ENCODE results near the gene PARVA. TPM values are rescaled to one million over a fixed set of nuclear protein-coding genes. Genes with fewer than 3 reads are reported as not detected.

The PARVA gene
- total RNA-seq, 1 experiment from 2014 or later, result 46.4 TPM

- DNase-seq (ENCODE audit: low read depth), result no peak
Observed at GRCh38 chr11:12525466-12526055, 148.2 kb downstream of the PARVA start.

GRCh38 chr11:12526789-12527188 lies 149.4 kb downstream of the PARVA start:
- DNase-seq (ENCODE audit: low read depth), result peak; percentile 68

- no peak for DNase-seq (ENCODE audit: low read depth)
Observed at GRCh38 chr11:12528487-12528886, 151.1 kb downstream of the PARVA start.

GRCh38 chr11:12529041-12529440 lies 151.7 kb downstream of the PARVA start:
- no peak for DNase-seq (ENCODE audit: low read depth)

GRCh38 chr11:12529793-12530192 lies 152.4 kb downstream of the PARVA start:
- no peak for DNase-seq (ENCODE audit: low read depth)

GRCh38 chr11:12531020-12531419 lies 153.6 kb downstream of the PARVA start:
- DNase-seq (ENCODE audit: low read depth), result no peak

GRCh38 chr11:12531681-12532080 lies 154.3 kb downstream of the PARVA start:
- DNase-seq (ENCODE audit: low read depth), result no peak

GRCh38 chr11:12532580-12532979 lies 155.2 kb downstream of the PARVA start:
- DNase-seq (ENCODE audit: low read depth), result no peak

- DNase-seq (ENCODE audit: low read depth), result no peak
Observed at GRCh38 chr11:12534549-12534948, 157.2 kb downstream of the PARVA start.

- no peak for DNase-seq (ENCODE audit: low read depth)
Observed at GRCh38 chr11:12535321-12535720, 157.9 kb downstream of the PARVA start.

GRCh38 chr11:12536566-12536965 lies 159.2 kb downstream of the PARVA start:
- no peak for DNase-seq (ENCODE audit: low read depth)

GRCh38 chr11:12537778-12538401 lies 160.5 kb downstream of the PARVA start:
- DNase-seq (ENCODE audit: low read depth), result no peak

GRCh38 chr11:12538889-12539421 lies 161.6 kb downstream of the PARVA start:
- DNase-seq (ENCODE audit: low read depth), result no peak

GRCh38 chr11:12539572-12539971 lies 162.2 kb downstream of the PARVA start:
- peak; percentile 85 for DNase-seq (ENCODE audit: low read depth)

- peak; percentile 69 for DNase-seq (ENCODE audit: low read depth)
Observed at GRCh38 chr11:12540075-12540680, 162.8 kb downstream of the PARVA start.

GRCh38 chr11:12540913-12541582 lies 163.7 kb downstream of the PARVA start:
- DNase-seq (ENCODE audit: low read depth), result peak; percentile 86

GRCh38 chr11:12541583-12542151 lies 164.3 kb downstream of the PARVA start:
- no peak for DNase-seq (ENCODE audit: low read depth)

- DNase-seq (ENCODE audit: low read depth), result no peak
Observed at GRCh38 chr11:12542186-12542935, 165.0 kb downstream of the PARVA start.

GRCh38 chr11:12543596-12544415 lies 166.4 kb downstream of the PARVA start:
- DNase-seq (ENCODE audit: low read depth), result peak; percentile 45

GRCh38 chr11:12544986-12545775 lies 167.8 kb downstream of the PARVA start:
- DNase-seq (ENCODE audit: low read depth), result peak; percentile 30

Data from M059J (cell line).